Liver (tissue), 9 donors: ENCODE measurements around the gene TRIM8. TPM values are rescaled to one million over a fixed set of nuclear protein-coding genes. Genes with fewer than 3 reads are reported as not detected.

Experiments used
- DNase-seq: peaks from one replicate; pipeline ENCODE4 v3.0.0-alpha.2; 2017; ENCODE audit warnings: low spot score
- H3K27ac ChIP-seq, 2 donors: one replicate each; pipeline ENCODE4 v1.7.0; 2013; ENCODE audit warnings: inconsistent platforms in 2 of 2, low read length in 2 of 2, control low read depth in 1 of 2, low read depth in 1 of 2, mild to moderate bottlenecking in 1 of 2
- H3K27me3 ChIP-seq, 4 donors: one replicate each; pipeline versions ENCODE4 v1.6.1 to v1.7.0; 2013; ENCODE audit warnings: low read length in 3 of 4, inconsistent platforms in 1 of 4, mild to moderate bottlenecking in 1 of 4, moderate library complexity in 1 of 4; ENCODE audit not compliant: control insufficient read depth in 4 of 4, insufficient read depth in 4 of 4
- H3K36me3 ChIP-seq, 4 donors: one replicate each; pipeline versions ENCODE4 v1.6.1 to v1.7.0; 2013; ENCODE audit warnings: low read length in 3 of 4, mild to moderate bottlenecking in 3 of 4, low read depth in 1 of 4, moderate library complexity in 1 of 4; ENCODE audit not compliant: control insufficient read depth in 4 of 4, insufficient read depth in 3 of 4
- H3K4me1 ChIP-seq, 4 donors: one replicate each; pipeline versions ENCODE4 v1.6.1 to v1.7.0; 2013; ENCODE audit warnings: low read length in 3 of 4, mild to moderate bottlenecking in 3 of 4, moderate library complexity in 1 of 4; ENCODE audit not compliant: control insufficient read depth in 4 of 4, insufficient read depth in 4 of 4
- H3K4me3 ChIP-seq, 3 donors: one replicate each; pipeline versions ENCODE4 v1.6.1 to v1.7.0; 2013; ENCODE audit warnings: low read length in 3 of 3, control low read depth in 1 of 3, low read depth in 1 of 3, mild to moderate bottlenecking in 1 of 3
- H3K9ac ChIP-seq, 2 donors: one replicate each; pipeline ENCODE4 v1.7.0; 2013; ENCODE audit warnings: low read length in 2 of 2, mild to moderate bottlenecking in 2 of 2, moderate library complexity in 2 of 2, control low read depth in 1 of 2, low read depth in 1 of 2
- H3K9me3 ChIP-seq, 4 donors: one replicate each; pipeline versions ENCODE4 v1.6.1 to v1.7.0; 2013; ENCODE audit warnings: low read length in 3 of 4; ENCODE audit not compliant: control insufficient read depth in 4 of 4
- EGR1 ChIP-seq, 2 donors: IDR thresholded peaks; 2 replicates each; pipeline ENCODE4 v1.6.1; 2016 to 2018; ENCODE audit warnings: antibody characterized with exemption in 2 of 2, low read depth in 2 of 2
- FOXA1 ChIP-seq: IDR thresholded peaks from 2 replicates; pipeline ENCODE4 v1.6.1; 2016; ENCODE audit warnings: antibody characterized with exemption
- FOXA2 ChIP-seq: IDR thresholded peaks from 2 replicates; pipeline ENCODE4 v1.6.1; 2016; ENCODE audit warnings: antibody characterized with exemption
- HNF4A ChIP-seq, 2 donors: conservative IDR thresholded peaks; 2 replicates each; pipeline ENCODE4 v1.6.1; 2016; ENCODE audit warnings: antibody characterized with exemption in 2 of 2, mild to moderate bottlenecking in 2 of 2
- HNF4G ChIP-seq: IDR thresholded peaks from 2 replicates; pipeline ENCODE4 v1.6.1; 2016; ENCODE audit warnings: antibody characterized with exemption
- JUND ChIP-seq, 2 donors: IDR thresholded peaks; 2 replicates each; pipeline ENCODE4 v1.6.1; 2016; ENCODE audit warnings: antibody characterized with exemption in 2 of 2
- MAX ChIP-seq: IDR thresholded peaks from 2 replicates; pipeline ENCODE4 v1.6.1; 2016; ENCODE audit warnings: antibody characterized with exemption
- NR2F2 ChIP-seq: IDR thresholded peaks from 2 replicates; pipeline ENCODE4 v1.6.1; 2016; ENCODE audit warnings: antibody characterized with exemption
- RAD21 ChIP-seq, 2 donors: IDR thresholded peaks; 2 replicates each; pipeline ENCODE4 v1.6.1; 2016; ENCODE audit warnings: antibody characterized with exemption in 2 of 2, mild to moderate bottlenecking in 2 of 2
- RXRA ChIP-seq, 2 donors: IDR thresholded peaks; 2 replicates each; pipeline ENCODE4 v1.6.1; 2017 to 2018; ENCODE audit warnings: antibody characterized with exemption in 2 of 2, mild to moderate bottlenecking in 1 of 2
- SP1 ChIP-seq: IDR thresholded peaks from 2 replicates; pipeline ENCODE4 v1.6.1; 2018; ENCODE audit warnings: antibody characterized with exemption, mild to moderate bottlenecking
- YY1 ChIP-seq: IDR thresholded peaks from 2 replicates; pipeline ENCODE4 v1.6.1; 2016; ENCODE audit warnings: antibody characterized with exemption, mild to moderate bottlenecking
- ZBTB33 ChIP-seq: IDR thresholded peaks from 2 replicates; pipeline ENCODE4 v1.6.1; 2016; ENCODE audit warnings: antibody characterized with exemption
- WGBS: extraction: QIAGEN DNeasy Blood & Tissue Kit; methylation state at CpG from one replicate; pipeline ENCODE4 v1.1.7; 2013; 5-methylcytosine and 5-hydroxymethylcytosine counted together
- polyA plus RNA-seq, 2 donors: library from polyadenylated mRNA; stranded (reverse) in 1 of 2; unstranded in 1 of 2; fragments of 200-250 nt in 1 of 2; fragments of >200 nt in 1 of 2; fragmentation: Nextera tagmentation in 1 of 2; extraction: Ambion mirVana in 1 of 2; gene quantifications; one replicate each; pipeline versions ENCODE4 v1.2.1 to v1.2.3, GENCODE V29; 2013 to 2015
- total RNA-seq, 2 donors: library from RNA; depleted of rRNA; stranded (reverse); fragments of >200 nt; gene quantifications; one replicate each; pipeline ENCODE4 v1.2.3, GENCODE V29; 2014
- TF ChIP-seq, protein P1 (sequence below): IDR thresholded peaks from 2 replicates; pipeline ENCODE4 v1.6.1; 2016; ENCODE audit warnings: antibody characterized with exemption, mild to moderate bottlenecking
- TF ChIP-seq, protein P2 (sequence below): fragments of 150-350 bp; IDR thresholded peaks from 2 replicates; pipeline ENCODE4 v1.5.1; 2017; ENCODE audit warnings: improper control_type of control experiment, low read depth, low read length; ENCODE audit not compliant: missing input control
- TF ChIP-seq, protein P3 (sequence below): IDR thresholded peaks from 2 replicates; pipeline ENCODE4 v1.6.1; 2016; ENCODE audit warnings: antibody characterized with exemption
- donor health status: healthy.
- donor health status: healthy.
- donor health status: healthy.
- donor health status: healthy.
- donor health status: healthy.

TRIM8 gene
- total and polyA plus RNA-seq, 4 donors: 15.8 to 45.3 (median 30.6) TPM

- TF ChIP-seq, protein P1, sequence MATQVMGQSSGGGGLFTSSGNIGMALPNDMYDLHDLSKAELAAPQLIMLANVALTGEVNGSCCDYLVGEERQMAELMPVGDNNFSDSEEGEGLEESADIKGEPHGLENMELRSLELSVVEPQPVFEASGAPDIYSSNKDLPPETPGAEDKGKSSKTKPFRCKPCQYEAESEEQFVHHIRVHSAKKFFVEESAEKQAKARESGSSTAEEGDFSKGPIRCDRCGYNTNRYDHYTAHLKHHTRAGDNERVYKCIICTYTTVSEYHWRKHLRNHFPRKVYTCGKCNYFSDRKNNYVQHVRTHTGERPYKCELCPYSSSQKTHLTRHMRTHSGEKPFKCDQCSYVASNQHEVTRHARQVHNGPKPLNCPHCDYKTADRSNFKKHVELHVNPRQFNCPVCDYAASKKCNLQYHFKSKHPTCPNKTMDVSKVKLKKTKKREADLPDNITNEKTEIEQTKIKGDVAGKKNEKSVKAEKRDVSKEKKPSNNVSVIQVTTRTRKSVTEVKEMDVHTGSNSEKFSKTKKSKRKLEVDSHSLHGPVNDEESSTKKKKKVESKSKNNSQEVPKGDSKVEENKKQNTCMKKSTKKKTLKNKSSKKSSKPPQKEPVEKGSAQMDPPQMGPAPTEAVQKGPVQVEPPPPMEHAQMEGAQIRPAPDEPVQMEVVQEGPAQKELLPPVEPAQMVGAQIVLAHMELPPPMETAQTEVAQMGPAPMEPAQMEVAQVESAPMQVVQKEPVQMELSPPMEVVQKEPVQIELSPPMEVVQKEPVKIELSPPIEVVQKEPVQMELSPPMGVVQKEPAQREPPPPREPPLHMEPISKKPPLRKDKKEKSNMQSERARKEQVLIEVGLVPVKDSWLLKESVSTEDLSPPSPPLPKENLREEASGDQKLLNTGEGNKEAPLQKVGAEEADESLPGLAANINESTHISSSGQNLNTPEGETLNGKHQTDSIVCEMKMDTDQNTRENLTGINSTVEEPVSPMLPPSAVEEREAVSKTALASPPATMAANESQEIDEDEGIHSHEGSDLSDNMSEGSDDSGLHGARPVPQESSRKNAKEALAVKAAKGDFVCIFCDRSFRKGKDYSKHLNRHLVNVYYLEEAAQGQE: no peak
- TF ChIP-seq, protein P2, sequence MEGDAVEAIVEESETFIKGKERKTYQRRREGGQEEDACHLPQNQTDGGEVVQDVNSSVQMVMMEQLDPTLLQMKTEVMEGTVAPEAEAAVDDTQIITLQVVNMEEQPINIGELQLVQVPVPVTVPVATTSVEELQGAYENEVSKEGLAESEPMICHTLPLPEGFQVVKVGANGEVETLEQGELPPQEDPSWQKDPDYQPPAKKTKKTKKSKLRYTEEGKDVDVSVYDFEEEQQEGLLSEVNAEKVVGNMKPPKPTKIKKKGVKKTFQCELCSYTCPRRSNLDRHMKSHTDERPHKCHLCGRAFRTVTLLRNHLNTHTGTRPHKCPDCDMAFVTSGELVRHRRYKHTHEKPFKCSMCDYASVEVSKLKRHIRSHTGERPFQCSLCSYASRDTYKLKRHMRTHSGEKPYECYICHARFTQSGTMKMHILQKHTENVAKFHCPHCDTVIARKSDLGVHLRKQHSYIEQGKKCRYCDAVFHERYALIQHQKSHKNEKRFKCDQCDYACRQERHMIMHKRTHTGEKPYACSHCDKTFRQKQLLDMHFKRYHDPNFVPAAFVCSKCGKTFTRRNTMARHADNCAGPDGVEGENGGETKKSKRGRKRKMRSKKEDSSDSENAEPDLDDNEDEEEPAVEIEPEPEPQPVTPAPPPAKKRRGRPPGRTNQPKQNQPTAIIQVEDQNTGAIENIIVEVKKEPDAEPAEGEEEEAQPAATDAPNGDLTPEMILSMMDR: no peak
- no peak for TF ChIP-seq JUND (IDR thresholded peaks at IDR 0.05)
- TF ChIP-seq EGR1 (IDR thresholded peaks at IDR 0.05; ENCODE audit: low read depth in 2 of 2): no peak
- TF ChIP-seq RAD21 (IDR thresholded peaks at IDR 0.05): no peak
- TF ChIP-seq FOXA2: no peak
Observed at GRCh38 chr10:102681696-102682095, 37.4 kb downstream of the TRIM8 start (continued).

DNA sequence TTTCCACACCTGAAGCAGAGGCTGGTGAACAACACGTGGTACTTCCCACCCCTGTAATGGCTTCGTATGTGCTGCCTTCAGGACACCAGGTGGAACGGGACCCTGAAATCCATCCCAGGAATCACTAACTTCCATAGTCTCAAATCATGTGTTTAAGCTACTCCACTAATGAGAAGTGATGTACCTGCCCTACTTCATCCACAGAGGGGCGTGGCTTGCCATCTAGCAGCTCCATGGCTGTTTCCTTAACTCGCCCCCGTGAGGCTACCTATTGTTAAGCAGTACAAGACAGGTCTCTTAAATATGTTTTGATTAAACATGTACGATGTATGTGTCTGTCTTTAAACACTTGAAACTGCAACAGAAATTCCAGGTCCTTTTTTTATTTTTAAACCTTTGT lies 38.1 kb downstream of the TRIM8 start:
- Histone ChIP-seq H3K4me3 (no peak overlapping the region), H3K9ac (no peak overlapping the region), H3K36me3 (no peaks in the 10 kb centered on the region), H3K9me3 (no peaks in the 10 kb centered on the region), H3K27me3 (no peaks in the 10 kb centered on the region), H3K27ac (no peak overlapping the region), H3K4me1 (peaks cover 0 to 6% (median 3%) of the 10 kb centered on the region in 4 donors)
- no peak for DNase-seq
- WGBS: 95% methylated on average over 7 of the region's 7 CpGs
- TF ChIP-seq MAX (no peak), RAD21 (IDR thresholded peaks at IDR 0.05) (no peak), RXRA (IDR thresholded peaks at IDR 0.05) (no peak), YY1 (no peak), EGR1 (IDR thresholded peaks at IDR 0.05; ENCODE audit: low read depth in 2 of 2) (no peak), FOXA2 (no peak), NR2F2 (no peak), ZBTB33 (no peak), SP1 (no peak), HNF4G (no peak), HNF4A (conservative IDR thresholded peaks at IDR 0.05) (no peak), FOXA1 (no peak)
- TF ChIP-seq, protein P3, sequence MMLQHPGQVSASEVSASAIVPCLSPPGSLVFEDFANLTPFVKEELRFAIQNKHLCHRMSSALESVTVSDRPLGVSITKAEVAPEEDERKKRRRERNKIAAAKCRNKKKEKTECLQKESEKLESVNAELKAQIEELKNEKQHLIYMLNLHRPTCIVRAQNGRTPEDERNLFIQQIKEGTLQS: no peak
- TF ChIP-seq, protein P1: no peak
